NCI-H2227 (cell line): ENCODE data around the gene VWA5A.

ENCODE experiments used
- DNase-seq: peaks from one replicate; lab custom pipeline; 2025; ENCODE audit not compliant: unreplicated experiment; lab: John Stamatoyannopoulos, UW

The VWA5A gene, protein sequence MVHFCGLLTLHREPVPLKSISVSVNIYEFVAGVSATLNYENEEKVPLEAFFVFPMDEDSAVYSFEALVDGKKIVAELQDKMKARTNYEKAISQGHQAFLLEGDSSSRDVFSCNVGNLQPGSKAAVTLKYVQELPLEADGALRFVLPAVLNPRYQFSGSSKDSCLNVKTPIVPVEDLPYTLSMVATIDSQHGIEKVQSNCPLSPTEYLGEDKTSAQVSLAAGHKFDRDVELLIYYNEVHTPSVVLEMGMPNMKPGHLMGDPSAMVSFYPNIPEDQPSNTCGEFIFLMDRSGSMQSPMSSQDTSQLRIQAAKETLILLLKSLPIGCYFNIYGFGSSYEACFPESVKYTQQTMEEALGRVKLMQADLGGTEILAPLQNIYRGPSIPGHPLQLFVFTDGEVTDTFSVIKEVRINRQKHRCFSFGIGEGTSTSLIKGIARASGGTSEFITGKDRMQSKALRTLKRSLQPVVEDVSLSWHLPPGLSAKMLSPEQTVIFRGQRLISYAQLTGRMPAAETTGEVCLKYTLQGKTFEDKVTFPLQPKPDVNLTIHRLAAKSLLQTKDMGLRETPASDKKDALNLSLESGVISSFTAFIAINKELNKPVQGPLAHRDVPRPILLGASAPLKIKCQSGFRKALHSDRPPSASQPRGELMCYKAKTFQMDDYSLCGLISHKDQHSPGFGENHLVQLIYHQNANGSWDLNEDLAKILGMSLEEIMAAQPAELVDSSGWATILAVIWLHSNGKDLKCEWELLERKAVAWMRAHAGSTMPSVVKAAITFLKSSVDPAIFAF

DNA sequence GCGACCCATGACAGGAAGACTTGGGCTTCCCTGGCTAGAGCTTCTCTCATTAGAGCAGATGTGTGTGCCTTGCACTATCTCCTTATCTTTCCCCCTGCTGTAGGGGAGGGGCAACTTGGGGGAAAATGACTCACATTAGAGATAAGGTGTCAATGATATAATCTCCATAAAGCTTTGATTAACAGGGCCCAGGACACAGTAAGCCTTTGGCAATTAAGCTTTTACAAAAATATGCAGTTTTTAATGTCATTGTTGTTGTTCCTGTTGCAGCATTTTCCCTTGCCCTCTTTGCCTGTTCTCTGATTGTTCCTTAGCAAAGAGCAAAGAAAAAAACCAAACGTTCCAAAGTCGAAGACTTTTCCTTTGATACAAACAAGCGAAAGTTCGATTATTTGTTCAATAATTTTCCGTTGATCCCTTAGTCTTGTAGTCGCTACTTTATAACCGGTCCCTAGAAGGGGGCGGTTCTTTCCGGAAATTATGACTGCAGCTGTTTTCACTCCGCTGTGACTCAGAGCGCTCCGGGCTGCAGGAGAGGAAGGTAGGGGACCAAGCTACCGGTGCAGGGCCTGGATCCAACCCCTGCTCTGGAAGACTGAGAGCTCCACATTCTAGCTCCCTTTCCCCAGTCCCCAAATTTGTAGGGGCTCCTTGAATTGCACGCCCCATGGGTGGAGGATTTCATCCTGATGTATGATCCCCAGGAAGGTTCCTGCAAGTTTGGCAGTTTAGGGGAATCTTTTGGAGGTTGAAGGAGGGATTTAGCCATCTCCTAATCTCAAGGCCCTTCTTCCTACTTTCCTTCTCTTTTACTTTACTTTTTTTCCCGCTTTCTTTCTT is at the start of gene VWA5A:
TSS of gene VWA5A (plus strand) at position 509 of the 840 bp plus-strand sequence. CDS start 2,062 bp downstream, outside the sequence.
- peak; percentile 47 for DNase-seq

DNA sequence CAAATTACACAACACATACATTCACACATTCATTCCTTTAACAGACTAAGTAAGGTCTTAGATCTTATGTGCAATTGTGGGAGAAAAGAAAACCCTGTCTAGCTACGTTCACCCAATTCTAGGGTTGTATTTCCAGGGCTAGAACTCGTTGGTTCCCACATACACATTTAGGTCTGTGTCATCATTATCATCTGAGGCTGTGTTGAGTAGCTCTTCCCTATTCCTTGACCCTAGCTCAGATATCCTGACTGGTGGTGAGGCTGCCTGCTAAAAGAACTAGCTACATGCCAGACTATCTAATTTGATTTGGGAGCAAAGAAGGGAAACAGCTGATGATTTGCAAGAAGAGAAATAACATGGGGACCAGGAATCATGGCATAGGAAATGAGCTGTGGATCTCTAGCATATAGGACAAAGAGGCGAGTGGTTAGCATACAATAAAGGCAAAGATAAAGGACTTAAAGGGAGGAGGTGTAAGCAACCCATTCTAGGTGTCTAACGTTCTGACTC is 46.6 kb upstream of the VWA5A start:
- no peak for DNase-seq

DNA sequence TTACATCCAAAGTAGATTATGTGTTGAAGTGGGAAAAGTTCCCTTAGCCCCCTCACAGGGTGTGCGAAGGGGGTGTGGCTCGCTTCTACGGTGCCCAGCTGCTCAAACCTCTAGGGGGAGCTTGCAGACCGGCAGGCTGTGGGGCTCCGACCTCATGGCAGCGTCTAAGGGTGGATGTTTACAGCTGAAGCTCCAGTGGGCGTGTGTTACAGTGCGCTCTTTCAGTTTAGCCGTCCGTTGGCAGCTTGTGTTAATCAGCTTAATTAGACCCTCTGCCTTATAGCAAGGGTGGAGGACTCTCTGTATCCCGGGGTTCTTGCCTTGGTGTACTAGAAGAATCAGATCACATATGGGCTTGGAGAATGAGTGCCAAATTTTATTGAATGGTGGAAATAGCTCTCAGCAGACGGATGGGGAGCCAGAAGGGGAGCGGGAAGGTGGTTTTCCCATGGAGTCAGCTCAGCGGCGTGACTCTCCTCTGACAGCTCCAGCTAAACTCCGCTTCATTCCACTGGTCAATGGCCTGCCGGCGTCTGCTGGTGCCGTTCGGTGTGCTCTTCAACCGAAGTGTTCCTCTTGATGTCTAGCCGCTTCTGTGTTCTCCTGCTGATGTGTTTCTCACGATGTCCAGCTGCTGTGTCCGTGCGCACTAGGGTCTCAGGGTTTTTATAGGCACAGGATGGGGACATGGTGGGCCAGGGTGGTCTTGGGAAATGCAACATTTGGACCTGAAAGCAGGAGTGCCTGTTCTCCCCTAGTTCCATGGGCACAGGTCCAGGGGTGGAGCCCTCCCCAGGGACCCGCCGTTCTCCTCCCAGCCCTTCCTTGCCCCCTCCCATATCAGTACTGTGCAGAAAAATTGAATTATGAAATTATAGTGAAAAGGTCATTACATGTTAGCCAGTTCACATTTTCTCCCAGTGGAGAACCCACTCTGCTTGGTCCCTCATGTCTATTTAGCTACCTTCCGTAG is 45.5 kb upstream of the VWA5A start:
- peak; percentile 54 for DNase-seq

DNA sequence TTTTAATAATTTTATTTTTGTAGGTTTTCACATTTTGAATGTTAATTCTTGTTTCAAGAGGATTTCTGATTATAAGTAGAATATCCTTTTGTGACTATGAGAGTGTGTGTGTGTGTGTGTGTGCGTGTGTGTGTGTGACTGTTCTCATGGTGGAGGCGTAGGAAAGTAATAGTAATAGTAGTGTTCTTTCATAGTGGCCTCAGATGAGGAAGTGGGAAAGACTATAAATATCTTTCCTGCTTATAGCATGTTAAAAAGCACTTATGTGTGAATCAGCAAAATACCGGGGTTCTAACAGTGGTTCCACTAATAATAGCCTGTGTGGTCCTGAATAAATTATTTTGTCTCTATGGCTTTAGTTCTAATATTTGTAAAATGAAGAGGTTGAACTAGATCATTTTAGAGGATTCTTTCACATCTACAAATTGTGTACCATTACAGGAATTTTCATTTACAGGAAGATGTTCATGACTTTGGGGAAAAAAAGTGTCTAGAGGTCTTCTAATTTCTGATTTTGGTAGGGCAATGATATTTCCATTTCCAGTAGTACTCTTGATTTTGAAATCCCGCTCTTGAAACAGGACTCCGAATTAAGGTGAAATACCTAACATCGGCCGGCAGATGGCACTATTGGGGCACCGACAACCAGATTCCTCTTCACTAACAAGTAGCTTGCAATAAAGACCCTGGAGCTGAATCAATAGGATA is 44.2 kb upstream of the VWA5A start:
- peak; percentile 44 for DNase-seq

DNA sequence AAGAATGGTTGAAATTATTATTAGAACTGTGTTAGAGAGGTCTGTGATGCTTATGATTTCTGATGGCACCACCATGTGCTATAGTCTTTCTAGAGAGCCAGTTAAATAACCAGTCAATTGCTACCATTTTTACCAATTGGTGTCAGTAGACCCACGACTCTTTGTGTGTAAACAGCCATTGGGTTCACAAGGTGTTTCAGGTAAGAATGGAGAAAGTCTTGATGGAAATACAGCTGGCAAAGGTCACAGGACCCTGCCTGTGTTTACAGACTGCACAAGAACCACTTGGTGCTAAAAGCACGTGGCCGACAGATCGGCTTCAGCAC is 43.7 kb upstream of the VWA5A start:
- DNase-seq, result no peak

DNA sequence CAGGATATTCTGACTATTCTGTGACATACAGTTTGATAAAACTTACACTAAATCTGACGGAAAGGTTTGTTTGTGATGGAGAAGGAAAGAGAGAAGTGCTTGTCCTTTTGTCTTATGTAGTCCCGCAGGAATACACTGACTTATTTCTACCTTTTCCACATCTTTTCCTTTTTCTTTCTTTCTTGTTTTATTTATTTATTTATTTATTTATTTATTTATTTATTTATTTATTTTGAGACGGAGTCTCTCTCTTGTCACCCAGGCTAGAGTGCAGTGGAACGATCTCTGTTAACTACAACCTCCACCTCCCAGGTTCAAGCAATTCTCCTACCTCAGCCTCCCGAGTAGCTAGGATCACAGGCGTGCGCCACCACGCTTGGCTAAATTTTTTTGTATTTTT is 43.1 kb upstream of the VWA5A start:
- no peak for DNase-seq

DNA sequence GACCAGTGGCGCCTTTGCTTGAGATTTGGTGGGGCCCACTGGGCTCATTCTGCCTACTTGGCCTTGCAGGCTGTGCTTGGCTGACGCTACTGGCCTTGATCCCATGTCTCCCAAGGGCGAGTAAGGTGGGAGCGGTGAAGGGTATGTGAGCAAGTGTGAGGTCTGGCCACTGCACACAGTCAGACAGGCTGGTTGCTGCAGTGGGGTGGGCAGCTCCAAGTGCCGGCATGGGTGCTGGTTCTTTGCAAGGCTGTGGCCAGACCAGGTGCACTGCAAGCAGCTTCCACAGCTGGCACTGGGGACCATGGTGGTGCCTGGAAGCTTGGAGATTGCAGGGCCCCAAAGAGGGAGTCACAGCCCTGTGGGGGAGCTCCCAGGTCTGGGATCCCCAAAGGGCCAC is 40.7 kb upstream of the VWA5A start:
- DNase-seq, result no peak

DNA sequence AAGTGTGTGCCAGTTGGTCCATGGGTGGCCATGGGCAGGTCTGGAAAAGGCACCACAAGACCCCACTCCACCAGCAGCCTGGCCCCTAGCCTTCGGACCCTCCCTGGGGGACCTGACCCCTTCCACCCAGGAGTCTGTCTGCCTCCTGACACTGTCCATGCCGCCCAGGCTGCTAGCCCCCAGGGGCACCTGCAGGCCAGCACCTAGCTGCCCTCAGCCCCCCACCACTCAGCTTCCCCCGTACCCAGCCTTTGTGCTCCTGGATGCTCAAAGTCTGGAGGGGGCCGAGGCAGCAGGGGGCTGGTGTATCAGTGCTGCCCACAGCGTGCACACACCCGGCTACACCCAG is 39.8 kb upstream of the VWA5A start:
- DNase-seq, result no peak

DNA sequence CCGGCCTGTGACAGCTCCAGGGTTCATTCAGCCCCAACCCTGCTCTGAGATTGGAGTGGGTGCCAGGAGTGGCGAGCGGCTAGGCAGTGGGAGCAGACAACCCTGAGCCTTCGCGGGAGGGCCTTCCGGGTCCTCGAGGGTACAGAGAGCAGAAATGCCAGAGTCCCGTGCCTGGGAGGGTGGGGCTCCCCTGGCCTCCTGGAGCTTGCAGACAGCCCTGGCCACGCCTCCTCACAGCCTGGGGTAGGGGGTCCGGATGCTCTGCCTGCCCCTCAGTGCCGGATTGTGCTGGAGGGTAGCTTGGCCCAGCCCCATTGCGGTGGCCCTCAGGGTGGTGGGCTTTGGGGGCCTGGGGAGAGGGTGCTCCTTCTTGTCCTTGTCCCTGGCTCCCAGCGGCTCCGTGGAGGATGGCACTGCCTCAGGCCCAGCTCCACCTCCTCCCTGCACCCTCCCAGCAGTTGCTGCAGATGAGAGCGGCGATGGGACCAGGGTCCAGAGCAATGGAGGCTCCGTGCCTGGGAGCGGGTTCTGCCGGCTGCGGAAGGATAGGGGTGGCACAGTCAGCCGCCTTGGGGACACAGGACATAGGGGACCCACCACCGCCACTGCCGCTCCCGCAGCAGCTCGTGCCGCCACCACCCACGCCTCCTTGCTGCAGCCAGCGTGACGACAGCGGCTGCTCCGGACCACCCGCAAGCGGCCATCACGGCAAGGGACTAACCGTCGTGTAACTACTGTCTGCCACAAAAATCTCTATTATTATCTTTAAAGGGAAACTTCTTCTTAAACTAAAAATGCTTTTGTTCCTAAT is 39.2 kb upstream of the VWA5A start:
- DNase-seq, result peak; percentile 25

DNA sequence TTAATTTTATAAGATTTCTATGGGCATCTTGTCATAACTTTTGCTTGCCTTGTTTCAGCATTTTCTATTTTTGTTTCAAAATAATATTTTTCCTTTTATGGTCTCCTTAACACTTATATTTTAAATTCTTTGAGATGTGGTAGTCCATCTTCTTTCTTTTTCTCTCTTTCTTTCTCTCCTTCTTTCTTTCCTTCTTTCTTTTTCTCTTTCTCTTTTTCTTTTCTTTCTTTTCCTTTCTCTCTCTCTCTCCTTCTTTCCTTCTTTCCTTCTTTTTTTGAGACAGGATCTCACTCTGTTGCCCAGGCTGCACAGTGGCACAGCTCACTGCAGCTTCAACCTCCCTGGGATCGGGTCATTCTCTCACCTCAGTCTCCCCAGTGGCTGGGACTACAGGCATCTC is 38.0 kb upstream of the VWA5A start:
- no peak for DNase-seq

DNA sequence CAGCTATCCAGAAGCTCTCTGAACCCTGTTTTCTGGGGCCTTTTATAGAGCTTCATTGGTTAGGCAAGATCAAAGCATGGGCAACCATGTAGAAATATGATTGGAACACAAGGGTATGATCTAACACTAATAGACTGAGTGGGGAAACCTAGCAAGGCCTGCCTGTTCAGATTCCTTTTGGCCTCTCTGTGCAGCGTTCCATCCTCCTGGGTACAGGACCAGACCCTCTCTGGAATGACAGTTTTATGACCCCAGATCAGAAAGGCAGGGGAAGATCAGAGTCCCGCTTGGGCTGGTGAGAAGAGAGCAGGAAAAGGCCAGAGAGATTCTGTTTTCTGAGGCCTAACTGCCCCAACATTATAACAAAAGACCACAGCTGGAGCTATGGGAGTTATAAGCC is 36.7 kb upstream of the VWA5A start:
- DNase-seq, result no peak

DNA sequence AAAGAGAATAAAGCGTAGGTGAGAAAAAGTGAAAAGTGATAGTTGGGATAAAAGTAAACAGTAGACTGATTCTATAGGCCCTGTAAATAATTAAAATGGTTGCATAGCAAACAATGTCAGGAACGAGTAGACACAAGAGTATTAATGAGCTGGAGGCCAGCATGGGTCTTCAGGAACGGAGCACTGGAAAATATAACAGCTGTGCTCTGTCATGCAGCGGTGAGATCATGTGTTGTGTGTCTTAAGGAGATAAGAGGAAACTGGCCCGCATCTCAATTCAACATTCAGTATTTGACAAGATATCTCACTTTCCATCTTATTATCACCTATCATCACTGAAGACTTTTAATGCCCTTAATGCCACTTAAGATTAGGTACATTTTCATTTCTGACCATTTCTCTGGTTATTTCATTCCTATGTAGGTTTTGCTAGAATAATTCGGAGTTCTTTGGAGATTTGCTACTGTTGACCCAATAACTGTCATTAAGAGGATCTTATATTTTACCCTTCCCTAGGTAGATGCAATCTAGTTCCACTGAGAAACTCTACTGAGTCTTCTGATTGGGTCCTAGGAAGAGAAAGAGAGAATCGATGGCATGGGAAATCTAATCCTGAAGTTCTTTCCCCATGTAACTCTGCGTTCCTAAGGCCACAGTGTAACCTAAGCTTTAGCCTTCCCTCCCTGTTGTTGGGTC is 35.5 kb upstream of the VWA5A start:
- no peak for DNase-seq

DNA sequence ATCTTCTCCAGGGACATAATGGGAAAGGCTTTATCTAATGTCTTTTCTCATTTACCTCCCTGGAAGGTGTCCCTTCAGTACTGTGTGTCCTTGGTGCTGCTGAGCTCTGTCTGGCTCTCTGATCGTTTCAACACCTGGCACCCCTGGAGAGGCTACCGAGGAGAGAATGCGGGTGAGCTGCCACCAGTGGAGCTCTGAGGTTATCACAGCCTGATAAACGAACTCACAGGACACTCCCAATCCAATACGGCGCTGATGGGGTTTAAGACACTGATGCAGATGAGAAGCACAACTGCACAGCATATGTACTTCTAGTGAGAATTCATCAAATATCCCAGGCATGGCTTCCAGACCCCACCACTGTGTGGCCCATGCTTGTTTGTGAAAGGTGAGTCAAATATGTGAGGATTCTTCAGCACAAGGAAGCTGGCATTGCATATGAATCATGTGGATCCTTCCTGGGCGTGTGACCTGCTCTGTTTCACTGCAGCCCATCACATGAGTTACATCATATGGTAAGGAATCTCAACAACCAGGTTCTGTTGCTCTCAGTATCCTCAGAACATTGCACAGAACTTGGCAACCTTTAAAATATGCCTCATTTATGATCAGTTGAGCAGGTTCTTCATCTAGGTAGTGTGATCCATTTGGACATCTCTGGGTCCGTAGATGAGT is 34.8 kb upstream of the VWA5A start:
- DNase-seq, result no peak

DNA sequence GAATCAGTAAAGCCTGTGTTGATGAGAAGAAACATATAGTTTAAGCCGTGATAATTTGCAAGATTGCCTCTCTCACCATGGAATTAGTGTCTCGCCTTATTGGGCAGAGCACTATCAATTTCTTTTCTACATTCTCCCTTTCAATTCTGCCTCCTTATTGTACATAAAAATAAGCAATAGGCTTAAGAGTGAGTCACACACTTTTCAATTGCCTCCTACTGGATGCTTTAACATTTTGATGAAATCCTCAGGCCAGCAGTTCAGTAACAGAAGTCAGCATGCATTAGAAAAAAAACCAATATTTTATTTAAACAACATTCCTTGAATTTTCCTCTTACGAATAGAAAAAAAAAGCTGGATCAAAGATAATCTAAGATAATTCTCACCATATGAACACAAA is 33.8 kb upstream of the VWA5A start:
- no peak for DNase-seq

DNA sequence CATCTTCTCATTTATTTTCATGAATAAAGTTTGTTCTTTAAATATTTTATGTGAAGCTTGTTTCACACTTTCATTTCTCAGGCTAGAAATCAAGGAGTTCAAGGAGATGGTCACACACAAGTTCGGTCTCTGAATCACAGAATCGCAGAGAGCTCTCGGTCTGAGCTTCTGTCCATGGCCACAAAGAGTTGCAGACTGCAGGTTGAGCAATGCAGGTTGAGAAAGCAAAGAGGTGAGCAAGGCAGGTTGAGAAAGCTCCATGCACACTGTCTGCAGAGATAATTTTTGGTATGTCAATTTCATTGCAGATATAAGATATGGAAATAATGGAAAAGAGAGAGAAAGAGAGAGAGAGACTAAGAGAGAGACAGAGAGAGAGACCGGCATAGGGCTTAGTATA is 32.9 kb upstream of the VWA5A start:
- no peak for DNase-seq

DNA sequence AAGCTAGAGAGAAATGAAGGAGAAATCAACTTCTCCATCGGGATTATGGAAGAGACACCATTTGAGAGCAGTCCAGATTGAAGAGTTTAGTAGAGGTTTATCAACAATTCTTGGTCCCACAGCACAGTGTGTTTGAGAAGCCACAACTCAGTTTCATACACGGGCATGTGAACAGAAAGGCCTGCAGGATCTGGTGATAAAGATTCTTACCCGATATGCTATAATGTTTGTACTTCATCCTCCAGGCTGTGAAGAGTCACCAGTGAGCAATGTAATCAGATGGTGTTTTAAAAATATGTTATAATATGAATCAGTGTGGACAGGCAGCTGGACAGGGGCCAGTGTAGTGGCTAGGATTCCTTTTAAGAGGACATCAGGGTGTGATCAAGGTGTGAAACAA is 29.7 kb upstream of the VWA5A start:
- no peak for DNase-seq

DNA sequence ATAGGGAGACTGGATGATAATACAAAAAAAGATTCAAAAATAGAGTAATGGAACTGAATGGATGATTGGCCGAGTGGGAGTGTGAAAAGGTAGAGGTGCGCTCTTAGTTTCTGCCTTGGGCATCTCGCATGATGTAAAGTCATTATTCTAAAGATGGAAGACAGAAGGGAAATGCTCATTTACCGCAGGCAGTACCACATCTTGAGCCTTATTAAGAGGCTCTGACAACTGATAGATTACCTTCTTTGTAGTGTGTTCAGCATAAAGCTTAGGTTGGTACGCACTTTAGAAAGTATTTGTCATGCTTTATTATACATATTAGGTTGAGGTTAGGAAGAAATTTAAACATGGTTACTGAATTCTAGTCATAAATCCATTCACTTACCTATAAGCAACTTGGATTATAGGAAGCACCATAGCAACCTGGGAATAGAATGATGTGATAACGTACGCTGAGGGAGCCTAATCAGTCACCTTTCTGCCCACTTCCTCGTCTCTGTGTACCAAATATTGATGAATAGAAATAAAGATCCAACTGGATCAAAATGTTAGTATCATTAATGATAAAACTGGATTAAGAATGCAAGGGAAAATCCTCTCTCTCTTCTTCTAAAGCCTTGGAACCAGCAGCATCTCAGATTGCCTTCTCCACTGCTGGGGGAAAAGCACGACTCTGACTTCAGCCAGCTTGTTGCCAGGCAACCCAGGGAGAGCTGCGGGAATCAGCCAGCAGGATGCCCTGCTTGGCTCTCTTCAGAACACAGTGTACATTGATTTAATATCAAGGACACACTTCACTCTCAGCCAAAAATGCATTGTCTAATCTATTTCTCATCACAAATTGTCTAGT is 29.0 kb upstream of the VWA5A start:
- peak; percentile 37 for DNase-seq
